GOT3 (cell line): ENCODE results near the gene GZMM.
A peak's percentile ranks its signal among the peaks of the same experiment; 100 is the strongest.

Experiments used
- DNase-seq: peaks from one replicate; lab custom pipeline; 2025; ENCODE audit warnings: mixed read lengths; lab: John Stamatoyannopoulos, UW

Gene GZMM

GRCh38 chr19:512547-513365 is 31.1 kb upstream of the GZMM start:
- DNase-seq, result no peak

GRCh38 chr19:513368-514165 is 30.3 kb upstream of the GZMM start:
- no peak for DNase-seq

GRCh38 chr19:514166-514663 is 29.6 kb upstream of the GZMM start:
- no peak for DNase-seq

GRCh38 chr19:517721-518597 is 25.9 kb upstream of the GZMM start:
- DNase-seq, result no peak

GRCh38 chr19:518598-519231 is 25.1 kb upstream of the GZMM start:
- DNase-seq, result no peak

GRCh38 chr19:519449-519865 is 24.4 kb upstream of the GZMM start:
- no peak for DNase-seq

GRCh38 chr19:522726-523125 is 21.1 kb upstream of the GZMM start:
- no peak for DNase-seq

- DNase-seq, result no peak
These were observed 19.7 kb upstream of the GZMM start for GRCh38 chr19:524062-524674.

- DNase-seq, result no peak
These were observed 18.8 kb upstream of the GZMM start for GRCh38 chr19:525029-525428.

- DNase-seq, result no peak
These were observed 17.9 kb upstream of the GZMM start for GRCh38 chr19:525857-526419.

GRCh38 chr19:530134-531008 is 13.5 kb upstream of the GZMM start:
- no peak for DNase-seq

- DNase-seq, result peak; percentile 73
These were observed 12.7 kb upstream of the GZMM start for GRCh38 chr19:531009-531752.

GRCh38 chr19:531753-532560 is 11.9 kb upstream of the GZMM start, which contains the start of gene CDC34:
Gene CDC34, plus strand, starts transcription at chr19:531760. Its CDS starts 172 bp downstream, at chr19:531932.
- DNase-seq, result no peak

GRCh38 chr19:532561-533363 is 11.1 kb upstream of the GZMM start:
- no peak for DNase-seq

- DNase-seq, result no peak
These were observed 10.3 kb upstream of the GZMM start for GRCh38 chr19:533364-534058.

GRCh38 chr19:534088-534487 is 9.8 kb upstream of the GZMM start:
- no peak for DNase-seq
